ENCODE results near the gene COL28A1.

DNA sequence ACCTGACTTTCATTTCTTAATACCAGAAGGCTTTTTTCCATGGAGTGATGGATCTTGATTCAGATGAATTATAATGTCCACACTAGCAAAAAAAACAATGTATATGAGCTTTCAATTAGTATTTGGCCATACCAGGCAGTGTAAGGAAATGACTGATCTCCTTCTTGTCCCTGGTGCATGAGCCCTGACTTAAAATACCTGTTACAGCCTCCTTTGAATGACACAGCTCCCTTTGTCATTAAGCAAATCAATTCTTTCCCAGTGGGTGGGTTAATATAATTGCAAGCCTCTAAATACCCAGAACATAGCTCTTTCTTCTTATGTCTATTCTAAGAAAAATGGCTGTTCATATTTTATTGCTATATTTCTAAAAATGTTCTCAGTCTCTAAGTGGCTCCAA is 188.6 kb downstream of the COL28A1 start:
- TF ChIP-seq EZH2 (IDR thresholded peaks at IDR 0.05) (no peak), POLR2AphosphoS5 (IDR thresholded peaks at IDR 0.05; ENCODE audit: borderline replicate concordance, low read depth, low read length) (no peak)

Measured in SK-N-MC (cell line).